K562 (cell line): ENCODE results near the gene FBXW2. TPM values are rescaled to one million over a fixed set of nuclear protein-coding genes. Genes with fewer than 3 reads are reported as not detected.

ENCODE experiments used
- ATAC-seq: fragments of 200-7000 bp; cut with Tn5 transposase; 3 replicates; pipeline ENCODE4 v1.9.1; 2020; ENCODE audit warnings: moderate library complexity
- BruUV-seq: library from RNA; stranded (reverse); fragments of 400-500 nt; replicated peaks from 2 replicates; lab custom pipeline; 2021; lab: Mats Ljungman, UMichigan
- CTCF ChIA-PET: fragments of 300-600 bp; formaldehyde crosslinking; extraction: SDS; loops from one replicate; lab custom pipeline; 2021; ENCODE audit warnings: low intra/inter-chr PET ratio; lab: Yijun Ruan, JAX
- POLR2A ChIA-PET: fragments of 300-600, 350-650 bp; sonication (Branson Sonifier 250); formaldehyde crosslinking; extraction: SDS; loops from one replicate; lab custom pipeline; 2021; ENCODE audit warnings: antibody characterized with exemption, inconsistent platforms; lab: Yijun Ruan, JAX
- DNase-seq, 4 experiments: peaks; one replicate each; pipeline versions ENCODE4 v3.0.0 to v3.0.0-alpha.2; 2011 to 2018; ENCODE audit warnings: low spot score in 3 of 4, mixed read lengths in 3 of 4; ENCODE audit errors: extremely low read depth in 1 of 4
- FAIRE-seq: peaks from 2 replicates; lab custom pipeline; 2011; peaks lifted over from hg19 to GRCh38; lab: Jason Lieb, UNC
- H2AFZ ChIP-seq: 2 replicates; pipeline ENCODE4 v1.6.0; 2011; ENCODE audit warnings: low read depth, low read length, control low read depth, inconsistent platforms
- H3K27ac ChIP-seq: fragments of 200-600 bp; 3 replicates; pipeline ENCODE4 v1.8.0; 2011; ENCODE audit warnings: low read depth, mild to moderate bottlenecking, control low read depth, inconsistent platforms, low read length, moderate library complexity, mixed read lengths; ENCODE audit errors: extremely low read depth
- H3K27me3 ChIP-seq, 2 experiments: fragments of 300-600 bp in 1 of 2; 2 replicates in 1 of 2; 3 replicates in 1 of 2; pipeline versions ENCODE4 v1.6.0 to v1.8.0; 2011; ENCODE audit warnings: inconsistent platforms in 2 of 2, low read length in 2 of 2, mild to moderate bottlenecking in 1 of 2, mixed read lengths in 1 of 2, moderate library complexity in 1 of 2; ENCODE audit not compliant: control insufficient read depth in 2 of 2, insufficient read depth in 2 of 2
- H3K36me3 ChIP-seq: fragments of 300-600 bp; 3 replicates; pipeline ENCODE4 v1.8.0; 2011; ENCODE audit warnings: mild to moderate bottlenecking, low read length, inconsistent platforms; ENCODE audit not compliant: control insufficient read depth, insufficient read depth
- H3K4me1 ChIP-seq, 2 experiments: fragments of 200-600 bp in 1 of 2; replicated peaks in 1 of 2; 2 replicates in 1 of 2; 3 replicates in 1 of 2; pipeline versions ENCODE4 v1.5.1 to v1.8.0; 2011; ENCODE audit warnings: inconsistent platforms in 2 of 2, low read length in 2 of 2, mild to moderate bottlenecking in 1 of 2, mixed read lengths in 1 of 2, moderate library complexity in 1 of 2; ENCODE audit not compliant: control insufficient read depth in 2 of 2, insufficient read depth in 2 of 2
- H3K4me2 ChIP-seq: 2 replicates; pipeline ENCODE4 v1.6.1; 2011; ENCODE audit warnings: low read length, control low read depth, inconsistent platforms, mixed read lengths; ENCODE audit not compliant: insufficient read depth
- H3K4me3 ChIP-seq: fragments of 200-600 bp; sonication (generic), shearing (Covaris generic); 2 replicates; pipeline ENCODE4 v1.5.1; 2016; ENCODE audit warnings: control low read depth, inconsistent platforms
- H3K79me2 ChIP-seq: fragments of 200-600 bp; 3 replicates; pipeline ENCODE4 v1.8.0; 2011; ENCODE audit warnings: low read length, inconsistent platforms; ENCODE audit not compliant: control insufficient read depth, insufficient read depth
- H3K9ac ChIP-seq, 2 experiments: 2 replicates each; pipeline versions ENCODE4 v1.6.0 to v1.6.1; 2011; ENCODE audit warnings: low read depth in 2 of 2, low read length in 2 of 2, control low read depth in 1 of 2, inconsistent platforms in 1 of 2, mild to moderate bottlenecking in 1 of 2, mixed read lengths in 1 of 2; ENCODE audit not compliant: insufficient read depth in 1 of 2
- H3K9me1 ChIP-seq: one replicate; pipeline ENCODE4 v1.6.0; 2011; ENCODE audit warnings: inconsistent platforms, mild to moderate bottlenecking, low read length, moderate library complexity; ENCODE audit not compliant: control insufficient read depth, insufficient read depth
- H3K9me3 ChIP-seq: replicated peaks from 2 replicates; pipeline ENCODE4 v1.5.1; 2011; ENCODE audit warnings: low read depth, low read length, inconsistent platforms; ENCODE audit not compliant: control insufficient read depth, insufficient read depth
- H4K20me1 ChIP-seq: replicated peaks from 2 replicates; pipeline ENCODE4 v1.6.1; 2011; ENCODE audit warnings: low read length, inconsistent platforms, mixed read lengths; ENCODE audit not compliant: control insufficient read depth, insufficient read depth
- C11orf30 ChIP-seq: fragments of 450-650 bp; IDR thresholded peaks from 2 replicates; pipeline ENCODE4 v1.6.1; 2016; ENCODE audit warnings: low read depth, mild to moderate bottlenecking
- CBFA2T2 ChIP-seq: fragments of 450-650 bp; conservative IDR thresholded peaks from 2 replicates; pipeline ENCODE4 v1.6.1; 2017; ENCODE audit warnings: mild to moderate bottlenecking
- IFI16 ChIP-seq: fragments of 250-450 bp; sonication (Bioruptor Pico); IDR thresholded peaks from 2 replicates; pipeline ENCODE4 v2.1.2; 2022; ENCODE audit warnings: mild to moderate bottlenecking, inconsistent platforms
- PTRF ChIP-seq: fragments of 450-650 bp; IDR thresholded peaks from 2 replicates; pipeline ENCODE4 v1.6.1; 2016; ENCODE audit warnings: mild to moderate bottlenecking, missing genetic modification characterization, missing compliant biosample characterization
- SRSF7 ChIP-seq: fragments of 200-400 bp; formaldehyde crosslinking; optimal IDR thresholded peaks from 2 replicates; pipeline ENCODE3; 2017; ENCODE audit warnings: mild to moderate bottlenecking, low read depth, low read length
- ZFP30 ChIP-seq: fragments of 250-450 bp; sonication (Bioruptor Pico); IDR thresholded peaks from 2 replicates; pipeline ENCODE4 v1.8.0; 2022; ENCODE audit warnings: moderate library complexity, mild to moderate bottlenecking, inconsistent platforms, borderline replicate concordance
- ZNF24 ChIP-seq: fragments of 450-650 bp; IDR thresholded peaks from 2 replicates; pipeline ENCODE4 v1.6.1; 2016
- ZNF316 ChIP-seq: fragments of 450-650 bp; IDR thresholded peaks from 2 replicates; pipeline ENCODE4 v1.6.1; 2016
- WGBS: fragments of 100-300 bp; shearing (Covaris generic); methylation state at CpG from one replicate; pipeline ENCODE4 v1.1.6; 2016; ENCODE audit warnings: low coverage, mixed read lengths; ENCODE audit not compliant: insufficient coverage; ENCODE audit errors: missing lambda C conversion rate; 5-methylcytosine and 5-hydroxymethylcytosine counted together
- in situ Hi-C: fragments of 300-500 bp; cut with MboI; formaldehyde crosslinking; loops from 4 replicates; pipeline ENCODE4 v1.15.0; 2018; ENCODE audit warnings: inconsistent platforms, mixed read lengths
- intact Hi-C: fragments of 100-400 bp; cut with micrococcal nuclease; formaldehyde crosslinking; loops from 2 replicates; pipeline ENCODE4 v1.14.2; 2022
- polyA plus RNA-seq, 8 experiments: library from polyadenylated mRNA; depleted of rRNA in 4 of 8; stranded (reverse) in 5 of 8; unstranded in 3 of 8; fragments of >200 nt; fragmentation: Nextera tagmentation in 2 of 8; fragmentation: Illumina TruSeq in 1 of 8; extraction: Ambion mirVana in 2 of 8; extraction: Trizol in 1 of 8; gene quantifications; 2 replicates each; pipeline versions ENCODE4 v1.2.1 to v1.2.3, GENCODE V29; 2011 to 2014; ENCODE audit warnings: inconsistent platforms in 1 of 8, missing spikeins in 1 of 8
- total RNA-seq, 7 experiments: library from RNA; depleted of rRNA in 6 of 7; stranded (reverse); fragments of >200 nt in 6 of 7; fragmentation: Illumina TruSeq in 2 of 7; extraction: Trizol in 2 of 7; gene quantifications; 2 replicates each; pipeline versions ENCODE4 v1.2.1 to v1.2.3, GENCODE V29; 2011 to 2021; ENCODE audit warnings: low replicate concordance in 1 of 7
- TF ChIP-seq, protein P1 (sequence below), 2 experiments: fragments of 450-650 bp in 1 of 2; sonication (generic) in 1 of 2; formaldehyde crosslinking in 1 of 2; IDR thresholded peaks; 2 replicates each; pipeline versions ENCODE4 v1.7.1 to v1.9.0; 2016 to 2022; ENCODE audit warnings: inconsistent platforms in 1 of 2, mild to moderate bottlenecking in 1 of 2, missing genetic modification reagents in 1 of 2

FBXW2 gene
- total and polyA plus RNA-seq, 9 of the 15 experiments (the other 6 are each of a cell fraction or from before 2014, with no cell fraction given) = 2.5 to 57.8 (median 28.1) TPM

DNA sequence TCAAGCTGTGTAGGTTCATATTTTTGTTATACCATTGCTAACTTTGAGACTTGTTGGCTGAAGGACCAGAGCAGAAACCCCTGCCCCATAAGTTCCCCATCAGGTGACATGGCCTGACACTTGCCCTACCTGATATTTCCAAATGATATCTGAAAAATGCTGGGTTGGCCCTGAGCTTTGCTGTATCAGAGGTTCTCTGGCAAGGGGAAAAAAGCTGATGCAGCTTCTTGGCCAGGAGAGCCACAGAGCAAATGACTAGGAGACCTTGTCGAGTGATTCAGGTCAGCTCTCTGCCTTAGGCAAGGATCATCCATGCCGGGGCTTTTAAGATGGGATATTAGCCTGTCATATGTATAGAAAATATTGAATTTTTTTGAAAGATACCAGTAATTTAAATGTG lies 76.0 kb downstream of the FBXW2 start:
- Histone ChIP-seq H3K4me3 (no peak overlapping the region), H3K79me2 (peaks cover 19% of the 10 kb centered on the region; the same call in 2 of the 3 replicates), H3K9me3 (no peaks in the 10 kb centered on the region), H3K27me3 (no peaks in the 10 kb centered on the region), H3K9ac (no peak overlapping the region), H3K27ac (no peak overlapping the region), H2AFZ (peak overlapping the region; percentile 58; the same call in 1 of the 2 replicates), H3K4me2 (no peak overlapping the region), H4K20me1 (no peaks in the 10 kb centered on the region; the same call in 1 of the 2 replicates), H3K4me1 (peaks cover 14 to 23% of the 10 kb centered on the region in 2 experiments; a peak in 4 of 5 replicates), H3K9me1 (no peaks in the 10 kb centered on the region), H3K36me3 (no peaks in the 10 kb centered on the region)
- in situ Hi-C loops = no loop called here
- no TSS peak for BruUV-seq
- peak; percentile 6 for FAIRE-seq
- CTCF ChIA-PET = no interaction called here
- ATAC-seq = no peak
- intact Hi-C loops = no loop called here
- DNase-seq = no peak
- POLR2A ChIA-PET = interaction anchor here (0.7 to 1.2 kb wide), 4 partner anchors 8 to 359 kb away, joined by 3 to 5 read pairs (median 4); no protein-coding TSS in a partner anchor
- TF ChIP-seq C11orf30 (peak; percentile 38), ZNF316 (peak; percentile 49), CBFA2T2 (no peak), ZFP30 (CRISPR knock-in tag) (no peak), IFI16 (CRISPR knock-in tag) (no peak), SRSF7 (no peak), PTRF (no peak), ZNF24 (no peak)
- TF ChIP-seq, protein P1, sequence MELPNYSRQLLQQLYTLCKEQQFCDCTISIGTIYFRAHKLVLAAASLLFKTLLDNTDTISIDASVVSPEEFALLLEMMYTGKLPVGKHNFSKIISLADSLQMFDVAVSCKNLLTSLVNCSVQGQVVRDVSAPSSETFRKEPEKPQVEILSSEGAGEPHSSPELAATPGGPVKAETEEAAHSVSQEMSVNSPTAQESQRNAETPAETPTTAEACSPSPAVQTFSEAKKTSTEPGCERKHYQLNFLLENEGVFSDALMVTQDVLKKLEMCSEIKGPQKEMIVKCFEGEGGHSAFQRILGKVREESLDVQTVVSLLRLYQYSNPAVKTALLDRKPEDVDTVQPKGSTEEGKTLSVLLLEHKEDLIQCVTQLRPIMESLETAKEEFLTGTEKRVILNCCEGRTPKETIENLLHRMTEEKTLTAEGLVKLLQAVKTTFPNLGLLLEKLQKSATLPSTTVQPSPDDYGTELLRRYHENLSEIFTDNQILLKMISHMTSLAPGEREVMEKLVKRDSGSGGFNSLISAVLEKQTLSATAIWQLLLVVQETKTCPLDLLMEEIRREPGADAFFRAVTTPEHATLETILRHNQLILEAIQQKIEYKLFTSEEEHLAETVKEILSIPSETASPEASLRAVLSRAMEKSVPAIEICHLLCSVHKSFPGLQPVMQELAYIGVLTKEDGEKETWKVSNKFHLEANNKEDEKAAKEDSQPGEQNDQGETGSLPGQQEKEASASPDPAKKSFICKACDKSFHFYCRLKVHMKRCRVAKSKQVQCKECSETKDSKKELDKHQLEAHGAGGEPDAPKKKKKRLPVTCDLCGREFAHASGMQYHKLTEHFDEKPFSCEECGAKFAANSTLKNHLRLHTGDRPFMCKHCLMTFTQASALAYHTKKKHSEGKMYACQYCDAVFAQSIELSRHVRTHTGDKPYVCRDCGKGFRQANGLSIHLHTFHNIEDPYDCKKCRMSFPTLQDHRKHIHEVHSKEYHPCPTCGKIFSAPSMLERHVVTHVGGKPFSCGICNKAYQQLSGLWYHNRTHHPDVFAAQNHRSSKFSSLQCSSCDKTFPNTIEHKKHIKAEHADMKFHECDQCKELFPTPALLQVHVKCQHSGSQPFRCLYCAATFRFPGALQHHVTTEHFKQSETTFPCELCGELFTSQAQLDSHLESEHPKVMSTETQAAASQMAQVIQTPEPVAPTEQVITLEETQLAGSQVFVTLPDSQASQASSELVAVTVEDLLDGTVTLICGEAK (IDR thresholded peaks at IDR 0.05) = no peak
- TF ChIP-seq, protein P1 (CRISPR knock-in tag; IDR thresholded peaks at IDR 0.05) = no peak
- WGBS = 68% methylated on average over 2 of the region's 2 CpGs
